SKM-1 treated with dmso at 0.1 percent for 144 hours (cell line): ENCODE results near the gene JAKMIP3.

Experiments used
- DNase-seq: peaks from one replicate; lab custom pipeline; 2025; ENCODE audit not compliant: unreplicated experiment; lab: John Stamatoyannopoulos, UW

The JAKMIP3 gene

DNA sequence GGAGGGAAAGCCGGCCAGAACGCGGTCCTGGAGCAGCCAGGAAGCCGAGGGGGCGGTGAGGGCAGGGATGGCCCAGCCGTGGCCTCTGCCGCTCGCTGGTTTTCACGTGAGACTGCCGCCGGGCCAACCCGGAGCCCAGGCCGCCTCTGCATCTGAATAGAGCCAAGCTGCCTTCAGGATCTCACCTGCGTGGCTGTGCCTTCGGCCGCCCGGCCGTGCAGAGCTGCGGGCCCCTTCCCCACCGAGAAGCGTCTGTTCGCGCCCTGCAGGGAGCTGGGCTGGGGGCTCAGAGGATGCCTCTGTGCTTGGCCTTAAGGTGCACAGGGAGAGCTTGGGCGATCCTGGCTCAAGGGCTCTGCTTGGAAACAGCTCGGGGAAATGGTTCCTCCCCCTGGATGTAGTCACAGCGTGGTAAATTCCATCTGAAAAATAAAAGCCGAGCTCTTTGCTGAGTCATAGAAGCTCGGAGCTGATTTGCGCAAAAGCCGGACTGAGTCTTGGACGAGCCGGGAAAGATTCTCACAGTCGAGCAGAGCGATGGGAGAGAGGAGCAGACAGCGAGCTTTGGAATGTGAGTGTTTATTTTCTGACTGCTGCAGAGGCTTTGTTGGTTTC lies at the start of gene JAKMIP3:
TSS of gene JAKMIP3 (plus strand) at position 456 of the 615 bp plus-strand sequence. CDS start 38,863 bp downstream, outside the sequence.
- no peak for DNase-seq

DNA sequence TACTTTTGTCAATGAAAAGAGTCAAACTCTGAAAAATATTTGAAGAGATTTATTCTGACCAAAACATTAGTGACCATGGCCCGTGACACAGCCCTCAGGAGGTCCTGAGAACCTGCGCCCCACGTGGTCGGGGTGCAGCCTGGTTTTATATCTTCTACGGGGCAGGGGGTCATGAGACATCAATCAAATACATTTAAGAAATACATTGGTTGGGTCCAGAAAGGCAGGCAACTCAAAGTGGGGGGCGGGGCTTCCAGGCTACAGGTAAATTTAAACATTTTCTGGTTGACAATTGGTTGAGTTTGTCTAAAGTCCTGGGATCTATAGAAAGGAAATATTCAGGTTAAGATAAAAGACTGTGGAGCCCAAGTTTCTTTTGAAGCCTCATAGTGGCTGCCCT lies 49.2 kb upstream of the JAKMIP3 start:
- no peak for DNase-seq

GRCh38 chr10:132018446-132018845 lies 47.3 kb upstream of the JAKMIP3 start:
- no peak for DNase-seq

GRCh38 chr10:132019366-132019765 lies 46.4 kb upstream of the JAKMIP3 start:
- DNase-seq, result no peak

- DNase-seq, result no peak
Observed at GRCh38 chr10:132020456-132020855, 45.3 kb upstream of the JAKMIP3 start.

- no peak for DNase-seq
Observed at GRCh38 chr10:132021046-132021445, 44.7 kb upstream of the JAKMIP3 start.

DNA sequence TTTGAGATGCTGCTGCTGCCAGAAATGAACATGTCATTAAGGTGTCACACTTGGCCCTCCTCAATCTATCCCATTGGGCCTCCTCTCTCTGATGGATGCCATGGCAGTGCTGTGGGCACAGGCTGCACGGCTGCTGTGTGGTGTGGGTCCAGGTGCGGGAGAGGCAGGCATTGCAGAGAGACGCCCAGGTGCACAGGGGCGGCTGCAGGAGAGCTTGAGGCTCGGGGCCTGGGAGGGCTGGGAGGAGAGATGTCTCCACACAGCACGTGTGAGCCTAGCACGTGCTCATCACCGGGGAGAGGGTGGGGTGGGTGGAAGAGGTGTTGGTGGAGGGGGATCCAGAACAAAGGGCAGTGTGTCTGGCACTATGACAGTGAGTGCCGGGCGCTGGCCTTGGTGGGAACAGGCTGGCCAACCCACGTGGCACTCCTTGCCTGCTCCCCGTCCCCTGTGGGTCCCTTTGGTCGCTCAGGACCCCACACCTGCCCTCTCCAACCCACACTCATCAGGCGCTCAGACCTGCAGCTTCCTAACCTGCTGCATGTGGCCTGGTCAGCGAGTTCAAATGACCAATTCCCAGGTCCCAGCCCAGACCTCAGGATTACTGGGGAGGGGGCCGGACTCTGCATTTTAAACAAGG lies 44.1 kb upstream of the JAKMIP3 start:
- DNase-seq, result no peak

DNA sequence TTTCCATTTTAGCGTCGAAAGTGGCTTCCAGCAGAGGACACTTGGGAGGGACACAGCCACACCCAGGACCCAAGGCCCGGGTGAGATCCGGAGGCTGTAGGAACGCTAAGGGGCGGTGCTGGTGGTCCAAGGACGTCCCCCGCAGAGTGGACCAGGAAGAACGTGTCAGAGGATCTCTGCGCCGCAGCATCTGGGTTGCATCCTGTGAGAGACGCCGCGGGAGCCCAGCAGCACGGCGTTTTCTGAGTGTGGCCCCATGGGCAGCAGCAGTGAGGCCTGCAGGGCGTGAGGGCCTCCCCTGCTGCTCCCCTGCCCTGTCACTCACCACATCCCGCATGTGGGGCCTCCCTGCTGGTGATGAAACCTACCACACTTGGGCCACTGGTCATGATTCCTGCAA lies 43.5 kb upstream of the JAKMIP3 start:
- DNase-seq, result no peak

GRCh38 chr10:132023092-132023811 lies 42.5 kb upstream of the JAKMIP3 start:
- DNase-seq, result peak; percentile 59

DNA sequence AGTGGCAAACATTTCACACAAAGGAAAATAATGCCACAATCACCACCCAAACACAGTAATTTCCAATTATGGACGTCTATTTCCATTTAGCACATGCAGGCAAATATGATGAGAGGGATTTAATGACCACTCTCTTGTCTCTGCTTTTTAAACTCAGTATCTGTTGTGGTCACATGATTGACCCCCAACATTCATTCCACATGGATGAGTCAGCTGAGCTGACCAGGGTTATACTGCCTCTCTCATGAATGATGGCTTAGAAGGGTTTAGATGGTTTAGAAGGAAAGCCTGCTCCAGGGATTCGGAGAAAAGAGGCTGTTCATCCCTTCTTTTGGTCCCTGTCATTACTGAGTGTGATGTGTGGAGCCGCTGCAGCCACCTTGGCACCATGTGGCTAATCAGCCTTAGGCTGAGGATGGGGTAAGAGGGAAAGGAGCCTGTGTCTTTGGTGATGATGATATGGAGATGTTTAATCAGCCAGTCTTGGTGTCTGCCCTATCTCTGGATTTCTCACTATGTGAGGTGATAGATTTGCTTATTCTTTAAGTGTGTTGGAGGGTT lies 38.2 kb upstream of the JAKMIP3 start:
- no peak for DNase-seq

DNA sequence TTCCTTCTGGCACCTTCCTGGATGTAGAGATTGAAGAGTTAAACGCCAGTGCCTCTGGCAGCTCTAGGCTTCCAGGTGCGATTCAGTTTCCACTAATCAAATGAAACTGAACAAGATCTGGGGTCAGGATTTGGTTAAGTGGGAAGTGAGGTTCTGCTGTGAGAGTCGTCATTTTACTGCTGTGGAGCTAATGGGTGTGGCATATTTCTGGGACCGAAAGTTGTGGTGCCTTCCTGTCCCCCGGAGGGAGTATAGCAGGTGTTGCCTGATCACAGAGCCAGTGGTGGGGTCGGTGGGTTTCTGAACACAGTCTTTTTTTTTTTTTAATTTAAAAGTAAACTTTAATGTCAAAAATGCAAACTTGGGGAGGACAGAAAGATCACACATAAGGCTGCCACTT lies 37.0 kb upstream of the JAKMIP3 start:
- no peak for DNase-seq

- DNase-seq, result no peak
Observed at GRCh38 chr10:132030898-132031463, 34.8 kb upstream of the JAKMIP3 start.

- DNase-seq, result no peak
Observed at GRCh38 chr10:132033632-132034031, 32.1 kb upstream of the JAKMIP3 start.

DNA sequence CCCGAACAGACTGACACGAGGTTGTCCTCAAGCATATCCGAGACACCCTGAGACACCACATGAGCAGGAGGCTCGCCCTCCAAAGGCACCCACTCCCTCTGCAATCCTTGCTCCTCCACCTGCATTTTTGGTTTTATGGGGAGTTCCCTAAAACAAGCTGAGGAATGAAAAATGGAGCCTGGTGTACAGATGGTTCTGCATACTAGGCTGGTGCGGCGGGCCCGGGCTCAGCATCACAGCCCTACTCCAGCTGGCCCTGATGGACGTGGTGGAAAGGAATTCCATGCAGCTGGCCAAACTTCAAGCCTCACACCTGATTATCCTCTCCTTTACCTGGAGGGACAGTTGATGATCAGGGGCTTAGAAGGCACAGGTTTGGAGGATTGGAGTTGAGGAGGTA lies 30.3 kb upstream of the JAKMIP3 start:
- DNase-seq, result no peak

DNA sequence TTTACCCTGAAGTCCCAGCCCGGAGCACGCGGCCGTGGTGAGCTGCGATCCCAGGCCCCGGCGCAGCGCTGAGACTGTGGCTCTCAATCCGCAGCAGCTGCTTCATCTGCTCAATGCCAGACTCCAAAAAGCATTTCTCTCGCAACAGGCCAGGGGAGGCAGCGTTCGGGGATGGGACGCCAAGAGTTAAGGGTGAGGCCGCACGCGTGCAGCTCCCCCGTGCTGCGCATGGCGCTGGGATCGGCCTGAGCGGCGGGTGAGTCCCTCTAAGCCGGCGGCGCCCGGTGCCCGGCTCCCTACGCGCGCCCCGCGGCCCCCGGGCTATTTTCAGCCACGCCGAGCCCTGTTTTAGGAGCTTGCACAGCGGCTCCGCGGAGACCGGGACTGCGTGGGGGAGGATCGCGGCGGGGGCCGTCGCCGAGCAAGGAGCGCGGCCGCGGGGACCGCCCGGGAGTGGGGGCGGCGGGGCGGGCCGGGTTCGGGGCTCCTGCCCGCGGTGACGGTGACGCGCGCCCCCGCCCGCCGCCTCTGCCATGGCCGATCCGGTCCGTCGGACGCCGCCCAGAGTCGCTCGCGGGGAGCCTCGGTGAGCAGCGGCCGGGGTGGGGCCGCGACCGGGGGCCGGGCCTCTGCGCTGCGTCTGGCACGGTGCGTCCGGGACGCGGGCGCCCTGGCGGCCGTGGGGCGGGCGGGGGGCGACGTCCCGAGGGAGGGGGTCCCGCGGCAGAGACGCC lies 29.4 kb upstream of the JAKMIP3 start:
- no peak for DNase-seq

GRCh38 chr10:132036887-132037675 lies 28.7 kb upstream of the JAKMIP3 start:
- DNase-seq, result no peak

GRCh38 chr10:132037676-132037975 lies 28.1 kb upstream of the JAKMIP3 start:
- no peak for DNase-seq

DNA sequence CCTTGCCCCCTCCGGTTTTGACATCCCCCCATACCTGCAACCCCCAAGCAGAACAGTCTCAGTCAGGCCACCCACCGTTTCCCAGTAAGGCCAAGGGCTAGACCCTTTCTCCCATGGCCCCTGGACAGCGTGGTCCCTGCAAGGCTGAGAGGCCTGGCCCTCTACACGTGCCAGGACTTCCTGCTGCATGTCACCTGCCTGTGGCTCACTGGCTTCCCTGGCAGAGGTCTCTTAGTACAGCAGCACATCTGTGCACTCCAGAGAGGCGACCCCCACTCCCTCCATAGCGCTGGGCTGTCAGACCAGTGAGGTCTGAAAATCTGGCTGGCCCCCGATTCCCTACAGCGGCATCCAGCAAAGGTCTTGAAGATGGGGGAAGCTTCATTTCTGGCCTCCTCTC lies 26.4 kb upstream of the JAKMIP3 start:
- no peak for DNase-seq

- no peak for DNase-seq
Observed at GRCh38 chr10:132040046-132040445, 25.7 kb upstream of the JAKMIP3 start.

GRCh38 chr10:132041340-132041739 lies 24.4 kb upstream of the JAKMIP3 start:
- no peak for DNase-seq
